GM12878 (cell line): ENCODE results near the gene SLC37A1. TPM values are rescaled to one million over a fixed set of nuclear protein-coding genes. Genes with fewer than 3 reads are reported as not detected.

Experiments used
- ATAC-seq: fragments of 200-7000 bp; cut with Tn5 transposase; 3 replicates; pipeline ENCODE4 v1.9.1; 2020; ENCODE audit warnings: mild to moderate bottlenecking, moderate library complexity
- BruUV-seq: library from RNA; stranded (reverse); fragments of 400-500 nt; replicated peaks from 2 replicates; lab custom pipeline; 2021; lab: Mats Ljungman, UMichigan
- CTCF ChIA-PET: fragments of 300-600 bp; sonication (Branson Sonifier 250); formaldehyde crosslinking; extraction: SDS; loops from one replicate; lab custom pipeline; 2021; ENCODE audit warnings: inconsistent platforms; lab: Yijun Ruan, JAX
- POLR2A ChIA-PET: fragments of 350-600 bp; formaldehyde crosslinking; extraction: SDS; loops from one replicate; lab custom pipeline; 2021; ENCODE audit warnings: inconsistent platforms; lab: Charles Lee
- RAD21 ChIA-PET: fragments of 300-600 bp; sonication (Branson Sonifier 250); formaldehyde crosslinking; loops from one replicate; lab custom pipeline; 2023; ENCODE audit warnings: antibody characterized with exemption; ENCODE audit not compliant: unreplicated experiment; lab: Charles Lee
- SMC1A ChIA-PET: fragments of 300-600 bp; sonication (Branson Sonifier 250); formaldehyde crosslinking; loops from one replicate; lab custom pipeline; 2023; ENCODE audit not compliant: unreplicated experiment, uncharacterized antibody; lab: Charles Lee
- DNase-seq: peaks from one replicate; pipeline ENCODE4 v3.0.0-alpha.2; 2011; ENCODE audit warnings: low read depth, low spot score
- FAIRE-seq: peaks from 3 replicates; lab custom pipeline; 2011; peaks lifted over from hg19 to GRCh38; lab: Jason Lieb, UNC
- H2AFZ ChIP-seq: 2 replicates; pipeline ENCODE4 v1.6.0; 2011; ENCODE audit warnings: low read depth, low read length, control low read depth; ENCODE audit not compliant: control insufficient read depth
- H3K27ac ChIP-seq: 2 replicates; pipeline ENCODE4 v1.5.1; 2011; ENCODE audit warnings: control low read depth; ENCODE audit not compliant: control insufficient read depth, insufficient read depth
- H3K27me3 ChIP-seq, 2 experiments: replicated peaks in 1 of 2; 2 replicates each; pipeline versions ENCODE4 v1.6.0 to v1.6.1; 2011; ENCODE audit warnings: low read length in 1 of 2; ENCODE audit not compliant: control insufficient read depth in 2 of 2, insufficient read depth in 2 of 2
- H3K36me3 ChIP-seq, 2 experiments: 2 replicates each; pipeline ENCODE4 v1.5.1; 2011; ENCODE audit warnings: low read length in 1 of 2; ENCODE audit not compliant: control insufficient read depth in 2 of 2, insufficient read depth in 2 of 2
- H3K4me1 ChIP-seq: 2 replicates; pipeline ENCODE4 v1.6.1; 2011; ENCODE audit warnings: mild to moderate bottlenecking, low read length, moderate library complexity, mixed read lengths; ENCODE audit not compliant: control insufficient read depth, insufficient read depth
- H3K4me2 ChIP-seq: 2 replicates; pipeline ENCODE4 v1.6.0; 2011; ENCODE audit warnings: control low read depth; ENCODE audit not compliant: control insufficient read depth, insufficient read depth
- H3K4me3 ChIP-seq: fragments of 200-600 bp; sonication (generic); 2 replicates; pipeline ENCODE4 v1.5.1; 2016
- H3K79me2 ChIP-seq: 2 replicates; pipeline ENCODE4 v1.6.0; 2011; ENCODE audit warnings: low read length; ENCODE audit not compliant: control insufficient read depth, insufficient read depth
- H3K9ac ChIP-seq: 2 replicates; pipeline ENCODE4 v1.8.0; 2011; ENCODE audit warnings: low read length, control low read depth, mixed read lengths; ENCODE audit not compliant: control insufficient read depth, insufficient read depth
- H3K9me3 ChIP-seq: replicated peaks from 3 replicates; pipeline ENCODE4 v1.5.1; 2011; ENCODE audit warnings: mild to moderate bottlenecking, low read length; ENCODE audit not compliant: control insufficient read depth, insufficient read depth
- H4K20me1 ChIP-seq: 2 replicates; pipeline ENCODE4 v1.6.0; 2011; ENCODE audit not compliant: control insufficient read depth, insufficient read depth
- BMI1 ChIP-seq: fragments of 450-650 bp; IDR thresholded peaks from 2 replicates; pipeline ENCODE4 v1.6.1; 2016; ENCODE audit warnings: mild to moderate bottlenecking, moderate library complexity, borderline replicate concordance
- E4F1 ChIP-seq: fragments of 450-650 bp; IDR thresholded peaks from 2 replicates; pipeline ENCODE4 v1.6.1; 2018; ENCODE audit warnings: borderline replicate concordance, mild to moderate bottlenecking; ENCODE audit not compliant: partially characterized antibody
- EZH2 ChIP-seq: IDR thresholded peaks from 2 replicates; pipeline ENCODE4 v1.6.1; 2012; ENCODE audit warnings: low read depth, mild to moderate bottlenecking, control low read depth, inconsistent platforms, low read length, borderline replicate concordance; ENCODE audit not compliant: control insufficient read depth
- HSF1 ChIP-seq: fragments of 150-350 bp; IDR thresholded peaks from 2 replicates; pipeline ENCODE4 v1.6.1; 2014; ENCODE audit warnings: mild to moderate bottlenecking, low read depth, low read length
- RB1 ChIP-seq: fragments of 450-650 bp; formaldehyde crosslinking; IDR thresholded peaks from 2 replicates; pipeline ENCODE4 v1.6.1; 2017; ENCODE audit warnings: mild to moderate bottlenecking, borderline replicate concordance
- RUNX3 ChIP-seq: IDR thresholded peaks from 2 replicates; pipeline ENCODE4 v1.6.1; 2012; ENCODE audit warnings: low read length, inconsistent platforms
- SPI1 ChIP-seq: IDR thresholded peaks from 2 replicates; pipeline ENCODE4 v1.6.1; 2011; ENCODE audit warnings: low read depth, mild to moderate bottlenecking, low read length, moderate library complexity, borderline replicate concordance; ENCODE audit not compliant: insufficient read depth
- TCF7 ChIP-seq: IDR thresholded peaks from 2 replicates; pipeline ENCODE4 v1.6.1; 2014; ENCODE audit warnings: antibody characterized with exemption, borderline replicate concordance
- whole genome bisulfite sequencing: methylation state at CpG from one replicate; pipeline ENCODE4 v1.1.6; 2016; ENCODE audit warnings: low lambda C conversion rate; ENCODE audit not compliant: insufficient replicate concordance, insufficient coverage; ENCODE audit errors: missing lambda C conversion rate; 5-methylcytosine and 5-hydroxymethylcytosine counted together
- in situ Hi-C: fragments of 300-500 bp; cut with MboI; formaldehyde crosslinking; loops from 9 replicates; pipeline ENCODE4 v1.14.3; 2018; ENCODE audit warnings: mixed read lengths
- intact Hi-C: fragments of 100-400 bp; cut with micrococcal nuclease; formaldehyde crosslinking; loops from one replicate; pipeline ENCODE4 v1.14.2; 2022; ENCODE audit not compliant: unreplicated experiment
- polyA plus RNA-seq, 11 experiments: library from polyadenylated mRNA; depleted of rRNA in 4 of 11; unstranded in 6 of 11; stranded (reverse) in 5 of 11; fragments of >200 nt; fragmentation: Nextera tagmentation in 4 of 11; fragmentation: Illumina TruSeq in 1 of 11; extraction: Ambion mirVana in 4 of 11; extraction: Trizol in 1 of 11; gene quantifications; 1 replicate in 1 of 11; 2 replicates in 10 of 11; pipeline versions ENCODE4 v1.2.1 to v1.2.3, GENCODE V29; 2011 to 2016; ENCODE audit warnings: inconsistent platforms in 2 of 11, missing spikeins in 2 of 11, low read depth in 1 of 11
- total RNA-seq, 4 experiments: library from RNA; depleted of rRNA in 3 of 4; stranded (reverse); fragments of >200 nt in 3 of 4; fragmentation: Illumina TruSeq in 1 of 4; extraction: Trizol in 1 of 4; gene quantifications; 2 replicates each; pipeline versions ENCODE4 v1.2.1 to v1.2.3, GENCODE V29; 2013 to 2021

SLC37A1 gene
- total and polyA plus RNA-seq, 10 of the 15 experiments (the other 5 are each of a cell fraction or from before 2014, with no cell fraction given): 1.1 to 35.5 (median 24.4) TPM

- TF ChIP-seq SPI1 (peak; percentile 91), BMI1 (no peak), TCF7 (no peak), RUNX3 (peak; percentile 84)
- TF ChIP-seq, all 136 proteins: peak for 44
These were observed 35.1 kb upstream of the SLC37A1 start (continued) for GRCh38 chr21:42478504-42478903.

GRCh38 chr21:42479582-42479981, 34.1 kb upstream of the SLC37A1 start:
- Histone ChIP-seq H3K27ac (no peak overlapping the region), H3K9me3 (no peaks in the 10 kb centered on the region; the same call in 2 of the 3 replicates), H3K4me2 (no peak overlapping the region), H3K9ac (no peak overlapping the region), H3K4me3 (no peak overlapping the region), H3K36me3 (no peaks in the 10 kb centered on the region), H4K20me1 (no peaks in the 10 kb centered on the region), H3K4me1 (peaks cover 38% of the 10 kb centered on the region), H3K27me3 (no peaks in the 10 kb centered on the region; a peak in 1 of 4 replicates), H2AFZ (no peak overlapping the region), H3K79me2 (no peaks in the 10 kb centered on the region)
- POLR2A ChIA-PET: interaction anchor here (3.1 kb wide), 1 partner anchor 56 kb away, joined by 20 read pairs; no protein-coding TSS in a partner anchor
- SMC1A ChIA-PET: interaction anchor here (1.3 to 5.2 kb wide), 9 partner anchors 8 to 57 kb away, joined by 3 to 57 read pairs (median 13); partner anchors contain the start of gene RSPH1
- TF ChIP-seq EZH2: no peak
- no peak for TF ChIP-seq SPI1
- no peak for TF ChIP-seq HSF1
- no peak for TF ChIP-seq E4F1
- TF ChIP-seq RB1: no peak
- CTCF ChIA-PET: interaction anchor here (3.5 to 6.4 kb wide), 2 partner anchors 12 to 56 kb away, joined by 28 to 71 read pairs; no protein-coding TSS in a partner anchor
- DNase-seq: no peak
- no peak for ATAC-seq
- intact Hi-C loops (loop anchor here (2.0 kb wide), 1 partner anchor 17 kb away; the partner anchor contains the start of gene RSPH1), in situ Hi-C loops (no loop called here)
- no peak for FAIRE-seq
- RAD21 ChIA-PET: interaction anchor here (6.1 to 7.1 kb wide), 2 partner anchors 12 to 46 kb away, joined by 57 to 58 read pairs; no protein-coding TSS in a partner anchor
- WGBS: 66% methylated on average over 5 of the region's 5 CpGs
- no TSS peak for BruUV-seq
